Measurements from ENCODE around the gene EEF1AKMT1. TPM values are rescaled to one million over a fixed set of nuclear protein-coding genes. Genes with fewer than 3 reads are reported as not detected.

EEF1AKMT1 gene
- polyA plus RNA-seq, 1 experiment = 5.8 TPM

DNA sequence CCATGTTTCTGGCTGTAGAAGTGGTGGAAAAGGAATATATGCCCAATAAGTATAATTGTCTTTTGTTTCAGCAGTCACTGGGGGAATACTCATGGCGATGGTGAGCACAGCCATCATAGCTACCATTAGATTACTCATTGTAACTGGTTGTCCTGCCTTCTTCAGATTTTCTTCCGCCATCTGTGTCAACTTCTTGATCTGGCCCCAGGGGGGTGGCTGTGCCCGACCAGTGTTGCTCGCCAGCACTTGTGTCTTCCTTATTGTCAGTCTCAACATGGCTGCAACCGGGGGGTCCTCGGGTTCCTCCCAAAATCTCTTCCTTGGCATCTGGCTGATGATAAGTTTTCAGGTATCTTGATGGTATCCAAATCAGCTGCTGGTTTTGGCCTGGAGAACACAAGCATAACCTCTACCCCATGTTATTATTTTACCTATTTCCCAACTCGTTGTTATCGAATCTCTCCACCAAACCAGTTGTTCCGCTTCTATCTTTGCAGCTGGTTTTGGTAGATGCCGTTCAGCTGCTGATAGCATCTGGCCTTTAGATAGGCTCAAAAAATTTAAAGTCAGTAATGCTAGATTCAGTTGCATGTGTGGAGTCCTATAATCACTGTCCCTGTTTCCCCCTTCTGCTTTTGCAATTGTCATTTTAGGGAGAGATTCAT, 93.2 kb downstream of the EEF1AKMT1 start:
- TF ChIP-seq, protein P1, sequence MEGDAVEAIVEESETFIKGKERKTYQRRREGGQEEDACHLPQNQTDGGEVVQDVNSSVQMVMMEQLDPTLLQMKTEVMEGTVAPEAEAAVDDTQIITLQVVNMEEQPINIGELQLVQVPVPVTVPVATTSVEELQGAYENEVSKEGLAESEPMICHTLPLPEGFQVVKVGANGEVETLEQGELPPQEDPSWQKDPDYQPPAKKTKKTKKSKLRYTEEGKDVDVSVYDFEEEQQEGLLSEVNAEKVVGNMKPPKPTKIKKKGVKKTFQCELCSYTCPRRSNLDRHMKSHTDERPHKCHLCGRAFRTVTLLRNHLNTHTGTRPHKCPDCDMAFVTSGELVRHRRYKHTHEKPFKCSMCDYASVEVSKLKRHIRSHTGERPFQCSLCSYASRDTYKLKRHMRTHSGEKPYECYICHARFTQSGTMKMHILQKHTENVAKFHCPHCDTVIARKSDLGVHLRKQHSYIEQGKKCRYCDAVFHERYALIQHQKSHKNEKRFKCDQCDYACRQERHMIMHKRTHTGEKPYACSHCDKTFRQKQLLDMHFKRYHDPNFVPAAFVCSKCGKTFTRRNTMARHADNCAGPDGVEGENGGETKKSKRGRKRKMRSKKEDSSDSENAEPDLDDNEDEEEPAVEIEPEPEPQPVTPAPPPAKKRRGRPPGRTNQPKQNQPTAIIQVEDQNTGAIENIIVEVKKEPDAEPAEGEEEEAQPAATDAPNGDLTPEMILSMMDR (IDR thresholded peaks at IDR 0.05; ENCODE audit: insufficient read depth, low read depth, low read length) = no peak
- no peaks in the 10 kb centered on the region for H3K36me3 ChIP-seq (ENCODE audit: control insufficient read depth, insufficient read depth, low read length)
- POLR2A ChIA-PET = no interaction called here
- H3K4me3 ChIP-seq (ENCODE audit: low read depth, low read length) = no peak overlapping the region
- DNase-seq (ENCODE audit: low read depth) = no peak
- CTCF ChIA-PET = interaction anchor here (1.6 kb wide), 1 partner anchor 18 kb away, joined by 3 read pairs; no protein-coding TSS in a partner anchor
- no peaks in the 10 kb centered on the region for H3K27me3 ChIP-seq (ENCODE audit: control insufficient read depth, insufficient read depth, low read length)

DNA sequence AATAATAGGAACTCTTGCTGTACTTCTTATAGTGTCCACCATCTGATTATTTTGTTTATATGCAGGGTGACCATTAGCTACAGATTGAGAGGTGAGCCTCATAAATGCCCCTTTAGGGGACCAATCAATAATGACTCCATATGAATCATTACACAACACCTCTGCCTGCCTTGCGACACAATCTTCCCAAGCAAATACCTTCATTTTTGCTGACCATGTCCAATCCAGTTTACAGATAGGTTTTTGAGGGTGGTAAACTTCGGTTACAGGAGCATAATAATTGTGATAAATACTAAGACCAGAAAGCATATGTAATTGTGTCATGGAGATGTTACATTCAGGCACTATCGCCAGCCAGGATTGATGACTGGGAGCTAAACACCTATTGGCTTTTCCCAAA, 93.9 kb downstream of the EEF1AKMT1 start:
- TF ChIP-seq, protein P1 (IDR thresholded peaks at IDR 0.05; ENCODE audit: insufficient read depth, low read depth, low read length) = no peak
- no peak overlapping the region for H3K4me3 ChIP-seq (ENCODE audit: low read depth, low read length)
- CTCF ChIA-PET = no interaction called here
- no peaks in the 10 kb centered on the region for H3K36me3 ChIP-seq (ENCODE audit: control insufficient read depth, insufficient read depth, low read length)
- POLR2A ChIA-PET = no interaction called here
- H3K27me3 ChIP-seq (ENCODE audit: control insufficient read depth, insufficient read depth, low read length) = no peaks in the 10 kb centered on the region
- no peak for DNase-seq (ENCODE audit: low read depth)

Other genes starting within 250 kb of the EEF1AKMT1 start
- 25.6 and 30.6 TPM in 2 replicates for gene CRYL1, start 248.1 kb downstream of the EEF1AKMT1 start, polyA plus RNA-seq (2011; rRNA removed)
- gene IFT88, start 206.8 kb downstream of the EEF1AKMT1 start, polyA plus RNA-seq (2011; rRNA removed) = 3.8 and 6.9 TPM in 2 replicates
- 0.47 and 0.48 TPM in 2 replicates for gene IL17D, start 70.3 kb downstream of the EEF1AKMT1 start, polyA plus RNA-seq (2011; rRNA removed)
- 4.9 and 10.8 TPM in 2 replicates for gene XPO4, start 128.8 kb upstream of the EEF1AKMT1 start, polyA plus RNA-seq (2011; rRNA removed)

Data from BJ (cell line).